ENCODE data around the gene GOSR2. TPM values are rescaled to one million over a fixed set of nuclear protein-coding genes. Genes with fewer than 3 reads are reported as not detected.
"Not testable (repeated sequence)": the region's sequence is repeated elsewhere in the genome, so short reads cannot be mapped to it uniquely, and the experiment has no call there.

The GOSR2 gene
- total RNA-seq, 1 donor from 2014 or later, result 62.2 TPM

- H3K36me3 Mint-ChIP-seq (ENCODE audit: low read depth), result no peaks in the 10 kb centered on the region
- no peak overlapping the region for H3K27ac Mint-ChIP-seq
- DNase-seq, result no peak
- intact Hi-C loops (cut with micrococcal nuclease), result no loop called here
- H3K9me3 Mint-ChIP-seq, result no peaks in the 10 kb centered on the region
- peaks cover 21% of the 10 kb centered on the region for H3K27me3 Mint-ChIP-seq
- H3K4me1 Mint-ChIP-seq, result no peaks in the 10 kb centered on the region
- H3K4me3 Mint-ChIP-seq, result no peak overlapping the region
These were observed 63.4 kb downstream of the GOSR2 start for GRCh38 chr17:46986366-46986765.

- DNase-seq; H3K9me3 Mint-ChIP-seq; H3K36me3 Mint-ChIP-seq (ENCODE audit: low read depth); H3K4me3 Mint-ChIP-seq; H3K27ac Mint-ChIP-seq; H3K4me1 Mint-ChIP-seq; intact Hi-C loops (cut with micrococcal nuclease): not testable (repeated sequence)
- H3K27me3 Mint-ChIP-seq, result peaks cover 16% of the 10 kb centered on the region
These were observed 65.0 kb downstream of the GOSR2 start for GRCh38 chr17:46987927-46988326.

- H3K27me3 Mint-ChIP-seq, result peaks cover 12% of the 10 kb centered on the region
These were observed 66.9 kb downstream of the GOSR2 start for GRCh38 chr17:46989637-46990431.

GRCh38 chr17:46991617-46992016 lies 68.7 kb downstream of the GOSR2 start:
- Mint-ChIP-seq H3K4me3 (no peak overlapping the region), H3K27ac (no peak overlapping the region), H3K27me3 (peaks cover 12% of the 10 kb centered on the region), H3K9me3 (no peaks in the 10 kb centered on the region), H3K36me3 (ENCODE audit: low read depth) (no peaks in the 10 kb centered on the region), H3K4me1 (no peaks in the 10 kb centered on the region)
- intact Hi-C loops (cut with micrococcal nuclease), result no loop called here
- no peak for DNase-seq

More at GRCh38 chr17:46989637-46990431, 66.9 kb downstream of the GOSR2 start:
- no peaks in the 10 kb centered on the region for H3K36me3 Mint-ChIP-seq (ENCODE audit: low read depth)
- H3K4me3 Mint-ChIP-seq, result no peak overlapping the region
- H3K9me3 Mint-ChIP-seq, result no peaks in the 10 kb centered on the region
- no peaks in the 10 kb centered on the region for H3K4me1 Mint-ChIP-seq
- intact Hi-C loops (cut with micrococcal nuclease), result no loop called here
- no peak for DNase-seq
- H3K27ac Mint-ChIP-seq, result no peak overlapping the region

Other genes with a start within 250 kb of the GOSR2 start
- gene WNT3, start 104.5 kb upstream of the GOSR2 start, total RNA-seq, result 0.05 and 0.07 TPM in 2 replicates
- not detected in 2 replicates for gene WNT9B, start 71.6 kb upstream of the GOSR2 start, total RNA-seq
- not detected in 2 replicates for gene RPRML, start 56.1 kb downstream of the GOSR2 start, total RNA-seq

Data from activated CD4-positive, alpha-beta T cell treated with anti-CD3 and anti-CD28 coated beads, Interleukin-2, amount 10 ng/mL, durations not matched to agents 24 days and 14 days (primary cell).